ENCODE results near the gene MED15.

DNA sequence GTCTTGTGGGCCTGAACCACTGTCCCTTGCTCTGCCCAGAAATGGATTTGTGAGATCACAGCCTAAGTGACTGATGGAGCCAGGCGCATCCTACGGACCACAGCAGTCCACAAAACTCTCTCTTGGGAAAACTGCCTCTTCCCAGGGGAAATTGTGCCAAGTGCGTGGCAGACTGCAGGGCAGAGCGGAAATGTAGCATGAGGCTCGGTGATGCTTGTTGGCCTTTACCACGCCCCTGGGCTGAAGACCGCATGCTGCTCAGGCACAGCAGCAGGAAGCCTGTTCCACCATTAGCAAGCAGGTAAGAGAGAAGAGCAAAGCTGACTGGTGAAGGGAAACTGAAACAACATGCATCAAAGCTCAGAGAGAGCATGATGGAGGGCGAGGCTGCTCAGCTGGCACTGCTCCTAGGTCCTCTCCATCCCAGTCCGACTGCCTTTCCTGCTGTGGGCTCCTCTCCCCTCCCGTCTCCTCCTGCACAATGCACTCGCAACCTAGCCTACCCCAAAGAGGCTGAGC lies 43.3 kb upstream of the MED15 start:
- TF ChIP-seq POLR2AphosphoS5 (IDR thresholded peaks at IDR 0.05; ENCODE audit: borderline replicate concordance, low read depth, low read length), result no peak
- TF ChIP-seq EZH2 (IDR thresholded peaks at IDR 0.05), result no peak
- no peak for TF ChIP-seq FOXP2 (optimal IDR thresholded peaks at IDR 0.05; ENCODE audit: control extremely low read depth, extremely low read length, insufficient read depth)

All from SK-N-MC (cell line).